Measurements from ENCODE around the gene MBIP.

MBIP gene

DNA sequence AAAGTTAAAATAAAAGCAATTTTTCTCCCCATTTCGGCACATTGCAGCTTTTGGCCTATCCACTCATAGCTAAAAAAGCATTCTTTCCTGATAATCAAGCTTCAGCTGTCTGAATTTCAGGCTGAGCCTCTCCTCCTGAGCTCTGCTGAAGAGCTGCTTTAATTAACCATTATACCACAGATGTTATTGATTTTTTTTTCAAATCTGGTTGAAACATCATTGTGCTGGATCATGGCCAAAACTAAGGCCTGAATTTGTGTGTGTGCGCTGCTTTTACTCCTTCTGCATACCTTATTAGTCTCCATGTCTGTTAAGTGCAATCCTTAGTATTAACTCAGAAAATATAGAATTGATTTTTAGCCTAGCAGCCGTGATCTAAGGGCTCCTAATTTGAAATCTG lies 52.3 kb downstream of the MBIP start:
- TF ChIP-seq FOXP2 (optimal IDR thresholded peaks at IDR 0.05; ENCODE audit: borderline replicate concordance, extremely low read depth, extremely low read length, insufficient read depth) (no peak), SIN3A (IDR thresholded peaks at IDR 0.05; ENCODE audit: borderline replicate concordance, insufficient read depth, low read length) (no peak), TAF1 (IDR thresholded peaks at IDR 0.05; ENCODE audit: borderline replicate concordance, insufficient read depth, low read length) (no peak), POLR2AphosphoS5 (IDR thresholded peaks at IDR 0.05; ENCODE audit: low read depth, low read length) (no peak)
- TF ChIP-seq, protein P1, sequence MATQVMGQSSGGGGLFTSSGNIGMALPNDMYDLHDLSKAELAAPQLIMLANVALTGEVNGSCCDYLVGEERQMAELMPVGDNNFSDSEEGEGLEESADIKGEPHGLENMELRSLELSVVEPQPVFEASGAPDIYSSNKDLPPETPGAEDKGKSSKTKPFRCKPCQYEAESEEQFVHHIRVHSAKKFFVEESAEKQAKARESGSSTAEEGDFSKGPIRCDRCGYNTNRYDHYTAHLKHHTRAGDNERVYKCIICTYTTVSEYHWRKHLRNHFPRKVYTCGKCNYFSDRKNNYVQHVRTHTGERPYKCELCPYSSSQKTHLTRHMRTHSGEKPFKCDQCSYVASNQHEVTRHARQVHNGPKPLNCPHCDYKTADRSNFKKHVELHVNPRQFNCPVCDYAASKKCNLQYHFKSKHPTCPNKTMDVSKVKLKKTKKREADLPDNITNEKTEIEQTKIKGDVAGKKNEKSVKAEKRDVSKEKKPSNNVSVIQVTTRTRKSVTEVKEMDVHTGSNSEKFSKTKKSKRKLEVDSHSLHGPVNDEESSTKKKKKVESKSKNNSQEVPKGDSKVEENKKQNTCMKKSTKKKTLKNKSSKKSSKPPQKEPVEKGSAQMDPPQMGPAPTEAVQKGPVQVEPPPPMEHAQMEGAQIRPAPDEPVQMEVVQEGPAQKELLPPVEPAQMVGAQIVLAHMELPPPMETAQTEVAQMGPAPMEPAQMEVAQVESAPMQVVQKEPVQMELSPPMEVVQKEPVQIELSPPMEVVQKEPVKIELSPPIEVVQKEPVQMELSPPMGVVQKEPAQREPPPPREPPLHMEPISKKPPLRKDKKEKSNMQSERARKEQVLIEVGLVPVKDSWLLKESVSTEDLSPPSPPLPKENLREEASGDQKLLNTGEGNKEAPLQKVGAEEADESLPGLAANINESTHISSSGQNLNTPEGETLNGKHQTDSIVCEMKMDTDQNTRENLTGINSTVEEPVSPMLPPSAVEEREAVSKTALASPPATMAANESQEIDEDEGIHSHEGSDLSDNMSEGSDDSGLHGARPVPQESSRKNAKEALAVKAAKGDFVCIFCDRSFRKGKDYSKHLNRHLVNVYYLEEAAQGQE (IDR thresholded peaks at IDR 0.05; ENCODE audit: insufficient read depth in 1 of 2, low read depth in 2 of 2, low read length in 2 of 2), result no peak

DNA sequence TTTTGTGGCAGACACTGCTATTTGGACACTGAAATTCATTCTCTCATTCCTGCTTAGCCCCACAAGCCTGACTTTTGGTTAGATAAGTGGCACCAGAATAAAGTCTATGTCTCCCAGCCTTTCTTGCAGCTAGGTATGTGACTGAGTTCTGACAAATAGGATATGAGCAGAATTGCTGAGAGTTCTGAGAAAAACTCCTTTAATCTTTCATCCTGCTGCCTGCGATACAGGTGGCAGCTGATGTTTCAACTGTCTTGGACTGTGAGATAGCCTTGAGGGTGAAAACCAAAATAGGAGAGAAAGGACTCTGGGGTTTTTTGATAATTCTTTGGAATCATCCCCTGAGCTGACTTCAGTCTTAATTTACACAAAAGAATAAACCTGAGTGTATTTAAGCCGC lies 55.8 kb downstream of the MBIP start:
- TF ChIP-seq POLR2AphosphoS5 (IDR thresholded peaks at IDR 0.05; ENCODE audit: low read depth, low read length) (no peak), TAF1 (IDR thresholded peaks at IDR 0.05; ENCODE audit: borderline replicate concordance, insufficient read depth, low read length) (no peak), SIN3A (IDR thresholded peaks at IDR 0.05; ENCODE audit: borderline replicate concordance, insufficient read depth, low read length) (no peak), FOXP2 (optimal IDR thresholded peaks at IDR 0.05; ENCODE audit: borderline replicate concordance, extremely low read depth, extremely low read length, insufficient read depth) (no peak)
- TF ChIP-seq, protein P1 (IDR thresholded peaks at IDR 0.05; ENCODE audit: insufficient read depth in 1 of 2, low read depth in 2 of 2, low read length in 2 of 2), result no peak

DNA sequence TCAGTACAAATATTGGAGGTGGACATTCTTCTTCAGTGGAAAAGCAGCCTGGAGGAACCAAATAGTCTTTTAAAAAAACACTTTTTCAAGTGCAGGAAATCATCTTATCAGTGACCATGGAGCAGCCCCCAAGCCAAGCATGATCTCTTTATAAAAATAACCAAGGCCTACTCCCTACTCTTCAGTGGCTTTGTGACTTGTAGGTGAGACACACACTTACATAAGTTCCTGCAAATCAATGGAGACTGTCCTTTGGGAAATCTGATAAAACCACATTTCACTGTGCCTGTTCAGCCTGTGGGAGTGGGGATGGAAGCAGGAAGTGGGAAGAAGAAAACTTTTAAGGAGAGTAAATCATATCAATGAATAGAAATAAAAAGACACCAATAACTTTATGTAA lies 56.3 kb downstream of the MBIP start:
- TF ChIP-seq FOXP2 (optimal IDR thresholded peaks at IDR 0.05; ENCODE audit: borderline replicate concordance, extremely low read depth, extremely low read length, insufficient read depth), result no peak
- TF ChIP-seq SIN3A (IDR thresholded peaks at IDR 0.05; ENCODE audit: borderline replicate concordance, insufficient read depth, low read length), result no peak
- no peak for TF ChIP-seq POLR2AphosphoS5 (IDR thresholded peaks at IDR 0.05; ENCODE audit: low read depth, low read length)
- TF ChIP-seq, protein P1 (IDR thresholded peaks at IDR 0.05; ENCODE audit: insufficient read depth in 1 of 2, low read depth in 2 of 2, low read length in 2 of 2), result no peak
- no peak for TF ChIP-seq TAF1 (IDR thresholded peaks at IDR 0.05; ENCODE audit: borderline replicate concordance, insufficient read depth, low read length)

DNA sequence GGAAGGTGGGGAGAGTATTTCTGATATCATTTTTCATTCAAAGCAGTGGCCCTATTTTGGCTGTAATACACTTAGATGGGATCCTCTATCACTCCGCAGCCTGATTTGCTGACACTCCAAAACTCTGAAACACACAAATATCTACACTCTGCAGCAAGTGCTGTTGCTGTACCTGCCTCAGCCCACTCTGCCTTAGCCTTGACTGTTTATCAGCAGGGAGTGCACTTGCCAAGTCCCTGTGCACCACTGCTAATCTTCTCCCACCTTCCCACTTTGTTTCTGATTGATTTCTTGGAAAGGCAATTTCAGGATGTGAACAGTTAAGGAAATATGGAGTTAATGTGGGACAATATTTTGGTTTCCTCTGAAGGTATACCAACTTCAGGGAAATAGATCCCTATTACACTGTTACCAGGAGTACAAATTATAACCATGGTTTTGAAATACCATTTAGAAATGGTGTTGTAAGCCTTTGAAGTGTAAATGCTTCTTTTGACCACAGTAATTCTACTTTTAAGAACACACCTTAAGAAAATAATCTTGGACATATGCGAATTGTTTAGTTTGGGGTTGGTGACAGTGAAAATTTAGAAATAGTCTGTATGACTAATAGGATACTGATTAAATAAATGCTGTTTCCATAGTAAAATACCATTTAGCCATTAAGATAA lies 59.3 kb downstream of the MBIP start:
- TF ChIP-seq, protein P1 (IDR thresholded peaks at IDR 0.05; ENCODE audit: insufficient read depth in 1 of 2, low read depth in 2 of 2, low read length in 2 of 2), result no peak

DNA sequence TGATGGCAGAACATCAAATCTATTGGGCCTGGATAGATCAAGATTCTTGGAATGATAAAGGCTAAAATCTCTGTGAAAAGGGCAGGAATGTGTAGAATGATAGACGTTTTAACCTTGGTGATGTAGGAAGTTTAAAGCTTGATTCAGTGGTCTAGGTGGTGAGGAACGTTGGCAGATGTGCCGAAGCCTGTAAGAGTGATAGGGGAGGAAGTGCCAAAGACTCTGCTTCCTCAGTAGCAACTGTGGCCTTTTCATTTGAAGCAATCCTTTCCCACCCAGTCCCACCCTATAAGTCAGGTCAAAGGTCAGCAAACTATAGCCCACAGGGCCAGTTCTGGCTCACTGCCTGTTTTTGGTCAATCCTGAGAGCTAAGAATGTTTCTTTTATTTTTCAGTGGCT lies 62.2 kb downstream of the MBIP start:
- TF ChIP-seq SIN3A (IDR thresholded peaks at IDR 0.05; ENCODE audit: borderline replicate concordance, insufficient read depth, low read length), result no peak
- no peak for TF ChIP-seq POLR2AphosphoS5 (IDR thresholded peaks at IDR 0.05; ENCODE audit: low read depth, low read length)
